ENCODE results near the gene RAF1.
"Not testable (repeated sequence)": the region's sequence is repeated elsewhere in the genome, so short reads cannot be mapped to it uniquely, and the experiment has no call there.

The RAF1 gene

GRCh38 chr3:12677616-12678015, 13.7 kb upstream of the RAF1 start:
- DNase-seq (ENCODE audit: low read depth in 2 of 2), result no peak

- no peak for DNase-seq (ENCODE audit: low read depth in 2 of 2)
These were observed 11.3 kb upstream of the RAF1 start for GRCh38 chr3:12675115-12675810.

GRCh38 chr3:12673956-12674736, 10.2 kb upstream of the RAF1 start:
- DNase-seq (ENCODE audit: low read depth in 2 of 2), result not testable (repeated sequence)

- no peak for DNase-seq (ENCODE audit: low read depth in 2 of 2)
These were observed 7.2 kb upstream of the RAF1 start for GRCh38 chr3:12671120-12671450.

GRCh38 chr3:12670365-12671119, 6.6 kb upstream of the RAF1 start:
- DNase-seq (ENCODE audit: low read depth in 2 of 2), result no peak

GRCh38 chr3:12663401-12663935, 449 bp downstream of the RAF1 start:
- DNase-seq (ENCODE audit: low read depth in 2 of 2), result peak in 1 of 2 donors; percentile 8

- DNase-seq (ENCODE audit: low read depth in 2 of 2), result peak; percentile 15 to 19
These were observed 1.1 kb downstream of the RAF1 start for GRCh38 chr3:12662593-12663400.

- DNase-seq (ENCODE audit: low read depth in 2 of 2), result no peak
These were observed 1.9 kb downstream of the RAF1 start for GRCh38 chr3:12661926-12662592.

GRCh38 chr3:12661375-12661774, 2.5 kb downstream of the RAF1 start:
- DNase-seq (ENCODE audit: low read depth in 2 of 2), result not testable (repeated sequence)

GRCh38 chr3:12660196-12660595, 3.7 kb downstream of the RAF1 start:
- DNase-seq (ENCODE audit: low read depth in 2 of 2), result no peak

GRCh38 chr3:12659316-12660015, 4.5 kb downstream of the RAF1 start:
- no peak for DNase-seq (ENCODE audit: low read depth in 2 of 2)

GRCh38 chr3:12658593-12659058, 5.3 kb downstream of the RAF1 start:
- DNase-seq (ENCODE audit: low read depth in 2 of 2), result no peak

GRCh38 chr3:12656850-12657249, 7.1 kb downstream of the RAF1 start:
- no peak for DNase-seq (ENCODE audit: low read depth in 2 of 2)

- DNase-seq (ENCODE audit: low read depth in 2 of 2), result no peak
These were observed 7.7 kb downstream of the RAF1 start for GRCh38 chr3:12656193-12656592.

- no peak for DNase-seq (ENCODE audit: low read depth in 2 of 2)
These were observed 8.2 kb downstream of the RAF1 start for GRCh38 chr3:12655701-12656100.

- no peak for DNase-seq (ENCODE audit: low read depth in 2 of 2)
These were observed 10.2 kb downstream of the RAF1 start for GRCh38 chr3:12653747-12654146.

- no peak for DNase-seq (ENCODE audit: low read depth in 2 of 2)
These were observed 15.4 kb downstream of the RAF1 start for GRCh38 chr3:12648384-12648959.

- DNase-seq (ENCODE audit: low read depth in 2 of 2), result no peak
These were observed 19.5 kb downstream of the RAF1 start for GRCh38 chr3:12644331-12644937.

GRCh38 chr3:12643724-12644123, 20.2 kb downstream of the RAF1 start:
- no peak for DNase-seq (ENCODE audit: low read depth in 2 of 2)

- no peak for DNase-seq (ENCODE audit: low read depth in 2 of 2)
These were observed 20.9 kb downstream of the RAF1 start for GRCh38 chr3:12643010-12643380.
